Trophoblast cell (in vitro differentiated cells and primary cell): ENCODE measurements around the gene TMPRSS11E.

ENCODE experiments used
- DNase-seq, 2 donors: peaks; one replicate each; pipeline ENCODE4 v3.0.0-alpha.2; 2016
- H2AFZ ChIP-seq: 2 replicates; pipeline ENCODE4 v1.6.1; 2013; ENCODE audit warnings: low read length, moderate library complexity, mild to moderate bottlenecking; ENCODE audit not compliant: insufficient read depth, poor library complexity
- H2AK5ac ChIP-seq: 2 replicates; pipeline ENCODE4 v1.6.1; 2013; ENCODE audit warnings: mild to moderate bottlenecking, low read length
- H2BK120ac ChIP-seq: 2 replicates; pipeline ENCODE4 v1.6.1; 2013; ENCODE audit warnings: low read length, mild to moderate bottlenecking, moderate library complexity; ENCODE audit not compliant: insufficient read depth, poor library complexity
- H2BK12ac ChIP-seq: 2 replicates; pipeline ENCODE4 v1.6.1; 2013; ENCODE audit warnings: mild to moderate bottlenecking, low read length, moderate library complexity
- H2BK5ac ChIP-seq: 2 replicates; pipeline ENCODE4 v1.6.1; 2013; ENCODE audit warnings: low read length, low read depth, moderate library complexity, mild to moderate bottlenecking; ENCODE audit not compliant: poor library complexity
- H3K14ac ChIP-seq: 2 replicates; pipeline ENCODE4 v1.6.1; 2013; ENCODE audit warnings: mild to moderate bottlenecking, low read length
- H3K18ac ChIP-seq: 2 replicates; pipeline ENCODE4 v1.6.1; 2013; ENCODE audit warnings: mild to moderate bottlenecking, low read length
- H3K23ac ChIP-seq: 2 replicates; pipeline ENCODE4 v1.6.1; 2013; ENCODE audit warnings: low read length
- H3K27ac ChIP-seq: 2 replicates; pipeline ENCODE4 v1.5.1; 2013; ENCODE audit warnings: low read depth, mild to moderate bottlenecking, inconsistent platforms, low read length, moderate library complexity
- H3K27me3 ChIP-seq: 2 replicates; pipeline ENCODE4 v1.6.1; 2013; ENCODE audit warnings: inconsistent platforms, mild to moderate bottlenecking, low read length, moderate library complexity; ENCODE audit not compliant: insufficient read depth
- H3K36me3 ChIP-seq, 2 experiments: 1 replicate in 1 of 2; 2 replicates in 1 of 2; pipeline ENCODE4 v1.6.1; 2013; ENCODE audit warnings: low read length in 2 of 2, mild to moderate bottlenecking in 2 of 2, moderate library complexity in 1 of 2; ENCODE audit not compliant: insufficient read depth in 2 of 2, control insufficient read depth in 1 of 2
- H3K4ac ChIP-seq: 2 replicates; pipeline ENCODE4 v1.6.1; 2013; ENCODE audit warnings: low read depth, mild to moderate bottlenecking, low read length, moderate library complexity
- H3K4me1 ChIP-seq, 2 experiments: 1 replicate in 1 of 2; 2 replicates in 1 of 2; pipeline ENCODE4 v1.6.1; 2013; ENCODE audit warnings: low read length in 2 of 2, mild to moderate bottlenecking in 2 of 2, moderate library complexity in 1 of 2; ENCODE audit not compliant: insufficient read depth in 2 of 2, control insufficient read depth in 1 of 2
- H3K4me2 ChIP-seq: 2 replicates; pipeline ENCODE4 v1.6.1; 2013; ENCODE audit warnings: inconsistent platforms, mild to moderate bottlenecking, low read length, moderate library complexity
- H3K4me3 ChIP-seq: 2 replicates; pipeline ENCODE4 v1.5.1; 2013; ENCODE audit warnings: mild to moderate bottlenecking, low read depth, low read length, inconsistent platforms
- H3K79me1 ChIP-seq: one replicate; pipeline ENCODE4 v1.6.1; 2013; ENCODE audit warnings: low read length
- H3K79me2 ChIP-seq: 2 replicates; pipeline ENCODE4 v1.6.1; 2013; ENCODE audit warnings: low read length, mild to moderate bottlenecking; ENCODE audit not compliant: control insufficient read depth, insufficient read depth, poor library complexity
- H3K9ac ChIP-seq: 2 replicates; pipeline ENCODE4 v1.6.1; 2013; ENCODE audit warnings: mild to moderate bottlenecking, low read length
- H3K9me3 ChIP-seq: 2 replicates; pipeline ENCODE4 v1.6.1; 2013; ENCODE audit warnings: low read depth, mild to moderate bottlenecking, control low read depth, inconsistent platforms, low read length; ENCODE audit not compliant: insufficient read depth
- H4K12ac ChIP-seq: 2 replicates; pipeline ENCODE4 v1.6.1; 2013; ENCODE audit warnings: low read depth, mild to moderate bottlenecking, low read length, moderate library complexity
- H4K8ac ChIP-seq: 2 replicates; pipeline ENCODE4 v1.6.1; 2013; ENCODE audit warnings: low read depth, mild to moderate bottlenecking, low read length, moderate library complexity
- H4K91ac ChIP-seq: one replicate; pipeline ENCODE4 v1.6.1; 2013; ENCODE audit warnings: low read depth, mild to moderate bottlenecking, low read length, moderate library complexity
- WGBS: extraction: QIAGEN DNeasy Blood & Tissue Kit; methylation state at CpG from one replicate; pipeline ENCODE4 v1.1.7; 2013; ENCODE audit warnings: missing lambda C conversion rate; ENCODE audit not compliant: insufficient read length, insufficient coverage; ENCODE audit errors: extremely low coverage; 5-methylcytosine and 5-hydroxymethylcytosine counted together

Gene TMPRSS11E

DNA sequence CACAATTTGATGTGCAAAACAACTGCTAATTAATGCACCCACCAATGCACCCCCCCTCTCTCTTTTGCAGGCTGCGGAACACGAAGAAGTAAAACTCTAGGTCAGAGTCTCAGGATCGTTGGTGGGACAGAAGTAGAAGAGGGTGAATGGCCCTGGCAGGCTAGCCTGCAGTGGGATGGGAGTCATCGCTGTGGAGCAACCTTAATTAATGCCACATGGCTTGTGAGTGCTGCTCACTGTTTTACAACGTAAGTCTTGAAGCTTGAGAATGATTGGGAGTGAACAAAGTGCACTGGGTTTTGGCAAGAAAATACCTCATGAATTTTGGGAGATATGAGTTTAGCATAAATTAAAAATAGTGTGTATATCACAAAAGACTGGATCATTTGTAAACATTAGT is 28.9 kb downstream of the TMPRSS11E start:
- no peak overlapping the region for H4K8ac ChIP-seq
- no peak overlapping the region for H3K18ac ChIP-seq
- H3K79me2 ChIP-seq: no peaks in the 10 kb centered on the region
- H3K27ac ChIP-seq: no peak overlapping the region
- H3K23ac ChIP-seq: no peak overlapping the region
- WGBS: no CpG with 5 or more reads among the region's 5 CpGs
- H3K36me3 ChIP-seq: no peaks in the 10 kb centered on the region
- H4K12ac ChIP-seq: no peak overlapping the region
- no peaks in the 10 kb centered on the region for H3K4me1 ChIP-seq
- H3K4ac ChIP-seq: no peak overlapping the region
- H3K9ac ChIP-seq: no peak overlapping the region
- H4K91ac ChIP-seq: no peak overlapping the region
- H2BK5ac ChIP-seq: no peak overlapping the region
- H2BK120ac ChIP-seq: no peak overlapping the region
- H2AFZ ChIP-seq: no peak overlapping the region
- no peak overlapping the region for H3K4me2 ChIP-seq
- no peaks in the 10 kb centered on the region for H3K27me3 ChIP-seq
- no peak overlapping the region for H2BK12ac ChIP-seq
- H2AK5ac ChIP-seq: no peak overlapping the region
- no peak overlapping the region for H3K14ac ChIP-seq
- DNase-seq: no peak
- H3K9me3 ChIP-seq: no peaks in the 10 kb centered on the region
- no peaks in the 10 kb centered on the region for H3K79me1 ChIP-seq
- H3K4me3 ChIP-seq: no peak overlapping the region

GRCh38 chr4:68489338-68489737 is 42.1 kb downstream of the TMPRSS11E start:
- no peak overlapping the region for H4K91ac ChIP-seq
- no peak overlapping the region for H3K27ac ChIP-seq
- H3K4me2 ChIP-seq: no peak overlapping the region
- no peaks in the 10 kb centered on the region for H3K27me3 ChIP-seq
- no peaks in the 10 kb centered on the region for H3K79me1 ChIP-seq
- WGBS: no CpG with 5 or more reads among the region's 5 CpGs
- no peak overlapping the region for H3K23ac ChIP-seq
- peak; percentile 16 to 54 for DNase-seq
- H3K36me3 ChIP-seq: no peaks in the 10 kb centered on the region
- no peak overlapping the region for H4K8ac ChIP-seq
- no peaks in the 10 kb centered on the region for H3K79me2 ChIP-seq
- no peak overlapping the region for H2BK12ac ChIP-seq
- H3K4ac ChIP-seq: no peak overlapping the region
- H3K14ac ChIP-seq: no peak overlapping the region
- H2BK120ac ChIP-seq: no peak overlapping the region
- H3K9ac ChIP-seq: no peak overlapping the region
- peaks cover 1% of the 10 kb centered on the region for H3K9me3 ChIP-seq
- H2AK5ac ChIP-seq: no peak overlapping the region
- H4K12ac ChIP-seq: no peak overlapping the region
- no peak overlapping the region for H2AFZ ChIP-seq
- H3K4me1 ChIP-seq: no peaks in the 10 kb centered on the region
- H2BK5ac ChIP-seq: no peak overlapping the region
- no peak overlapping the region for H3K18ac ChIP-seq
- H3K4me3 ChIP-seq: peak overlapping the region; percentile 0

DNA sequence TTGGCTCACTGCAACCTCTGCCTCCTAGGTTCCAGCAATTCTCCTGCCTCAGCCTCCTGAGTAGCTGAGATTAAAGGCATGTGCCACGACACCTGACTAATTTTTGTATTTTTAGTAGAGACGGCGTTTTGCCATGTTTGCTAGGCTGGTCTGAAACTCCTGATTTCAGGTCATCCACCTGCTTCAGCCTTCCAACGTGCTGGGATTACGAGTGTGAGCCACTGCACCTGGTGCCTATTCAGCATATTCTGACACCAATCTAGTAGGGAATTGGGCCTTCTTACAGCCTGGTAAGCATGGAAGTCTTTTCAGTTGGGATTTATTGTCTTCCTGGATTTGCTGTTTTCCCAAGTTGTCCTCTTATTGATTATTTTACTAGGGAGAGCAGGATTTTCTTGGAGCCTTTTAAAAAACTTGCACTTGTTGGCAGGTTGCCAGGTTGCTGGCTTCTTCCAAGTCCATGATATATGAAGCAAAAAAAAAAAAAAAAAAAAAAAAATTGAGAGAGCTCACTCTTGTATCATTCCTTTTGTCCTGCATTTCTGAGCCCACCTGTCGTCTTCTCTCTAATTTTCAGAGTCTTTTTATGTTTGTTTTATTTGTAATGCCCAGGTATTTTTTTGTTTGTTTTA is 43.7 kb downstream of the TMPRSS11E start:
- WGBS: no CpG with 5 or more reads among the region's 6 CpGs
- Histone ChIP-seq H3K4me1 (no peaks in the 10 kb centered on the region), H2BK120ac (no peak overlapping the region), H2AK5ac (no peak overlapping the region), H3K4me2 (no peak overlapping the region), H3K23ac (no peak overlapping the region), H4K8ac (no peak overlapping the region), H2BK5ac (no peak overlapping the region), H4K12ac (no peak overlapping the region), H3K27ac (no peak overlapping the region), H3K14ac (no peak overlapping the region), H3K18ac (no peak overlapping the region), H3K4me3 (no peak overlapping the region), H3K27me3 (no peaks in the 10 kb centered on the region), H3K9me3 (peaks cover 1% of the 10 kb centered on the region), H2AFZ (no peak overlapping the region), H3K9ac (no peak overlapping the region), H3K36me3 (no peaks in the 10 kb centered on the region), H2BK12ac (no peak overlapping the region), H3K79me1 (no peaks in the 10 kb centered on the region), H4K91ac (no peak overlapping the region), H3K79me2 (no peaks in the 10 kb centered on the region), H3K4ac (no peak overlapping the region)
- DNase-seq: no peak

DNA sequence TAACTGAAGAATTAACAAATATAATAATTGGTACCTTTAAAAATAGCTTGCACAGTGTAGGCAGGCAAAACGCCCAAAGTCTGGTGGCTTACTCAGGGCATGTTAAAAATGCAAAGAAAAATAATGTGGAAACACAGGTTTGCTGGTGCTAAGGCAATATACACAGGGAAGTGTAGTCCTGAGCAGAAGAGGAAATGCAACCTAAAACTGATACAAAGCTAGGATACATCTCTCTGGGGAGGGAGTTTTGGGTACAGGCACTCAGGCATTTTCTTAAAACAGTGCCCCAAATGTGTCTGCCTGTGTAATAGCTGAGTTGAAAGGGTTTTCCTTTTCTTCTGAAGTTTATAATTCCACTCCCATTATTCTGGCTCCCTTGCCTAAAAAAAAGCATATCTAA is 47.4 kb downstream of the TMPRSS11E start:
- no peak overlapping the region for H2AK5ac ChIP-seq
- WGBS: no CpG with 5 or more reads among the region's 1 CpG

More for the DNA sequence above, 47.4 kb downstream of the TMPRSS11E start:
- Histone ChIP-seq H3K4me2 (no peak overlapping the region), H3K23ac (no peak overlapping the region), H3K27ac (no peak overlapping the region), H3K9me3 (peaks cover 1% of the 10 kb centered on the region), H4K91ac (no peak overlapping the region), H3K14ac (no peak overlapping the region), H4K12ac (no peak overlapping the region), H3K27me3 (no peaks in the 10 kb centered on the region), H2AFZ (no peak overlapping the region), H2BK12ac (no peak overlapping the region), H3K4ac (no peak overlapping the region), H3K36me3 (no peaks in the 10 kb centered on the region), H3K18ac (no peak overlapping the region), H2BK5ac (no peak overlapping the region), H4K8ac (no peak overlapping the region), H2BK120ac (no peak overlapping the region), H3K9ac (no peak overlapping the region), H3K79me2 (no peaks in the 10 kb centered on the region), H3K4me1 (no peaks in the 10 kb centered on the region), H3K79me1 (no peaks in the 10 kb centered on the region), H3K4me3 (no peak overlapping the region)
- peak in 1 of 2 donors; percentile 22 for DNase-seq
